ENCODE data around the gene JUNB. TPM values are rescaled to one million over a fixed set of nuclear protein-coding genes. Genes with fewer than 3 reads are reported as not detected.

The JUNB gene
- total and polyA plus RNA-seq, 2 of the 8 experiments (the other 6 are each of a cell fraction or from before 2014, with no cell fraction given), result 7.4 to 10.0 TPM

DNA sequence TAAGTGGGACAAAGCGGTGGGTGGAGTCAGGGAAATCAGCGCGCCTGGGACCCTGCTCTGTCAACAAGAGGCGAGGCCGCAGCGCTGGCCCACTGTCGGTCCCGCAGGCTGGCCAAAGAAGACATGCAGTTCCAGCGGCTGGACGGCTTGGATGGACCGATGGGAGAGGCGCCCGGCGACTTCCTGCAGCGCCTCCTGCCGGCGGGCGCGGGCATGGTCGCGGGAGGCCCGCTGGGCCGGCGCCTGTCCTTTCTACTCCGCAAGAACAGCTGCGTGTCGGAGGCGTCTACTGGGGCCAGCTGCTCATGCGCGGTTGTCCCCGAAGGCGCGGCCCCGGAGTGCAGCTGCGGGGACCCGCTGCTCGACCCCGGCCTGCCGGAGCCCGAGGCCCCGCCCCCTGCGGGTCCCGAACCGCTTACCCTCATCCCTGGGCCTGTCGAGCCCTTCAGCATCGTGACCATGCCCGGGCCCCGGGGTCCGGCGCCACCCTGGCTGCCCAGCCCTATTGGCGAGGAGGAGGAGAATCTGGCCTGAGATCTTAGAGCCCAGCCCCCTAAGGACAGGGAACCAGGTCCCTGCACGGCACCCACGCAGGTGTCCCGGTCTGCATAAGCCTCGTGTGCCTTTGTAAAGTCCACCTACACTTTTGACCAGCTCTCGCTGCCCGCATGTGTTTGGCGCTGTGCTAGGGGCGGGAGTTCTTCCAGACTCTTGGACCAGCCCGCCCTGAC lies 33.6 kb upstream of the JUNB start:
- DNase-seq (ENCODE audit: low read depth in 1 of 2, low spot score in 2 of 2), result peak; percentile 83 to 95
- Histone ChIP-seq H3K56ac (replicated peaks; ENCODE audit: insufficient read length, low read depth, low read length) (no peak overlapping the region), H2BK12ac (ENCODE audit: low read depth, low read length) (no peak overlapping the region), H2BK5ac (ENCODE audit: low read depth, low read length) (no peak overlapping the region), H3K4me3 (ENCODE audit: extremely low read depth in 1 of 4, insufficient read depth in 2 of 4, low read depth in 3 of 4, low read length in 4 of 4) (peak overlapping the region; percentile 12 to 59 (median 27); a peak in 6 of 8 replicates), H2BK15ac (ENCODE audit: low read length) (no peak overlapping the region), H3K9me3 (ENCODE audit: insufficient read depth in 2 of 2, low read depth in 1 of 2, low read length in 1 of 2) (no peaks in the 10 kb centered on the region), H3K79me2 (ENCODE audit: control insufficient read depth in 1 of 2, insufficient read depth in 2 of 2, low read length in 2 of 2) (no peaks in the 10 kb centered on the region), H2BK120ac (replicated peaks; ENCODE audit: low read depth, low read length) (no peak overlapping the region), H3K9ac (replicated peaks in 1 of 4; ENCODE audit: extremely low read depth in 1 of 4, low read depth in 3 of 4, low read length in 3 of 4) (peak overlapping the region in 2 of 4 experiments; percentile 25 to 38; a peak in 2 of 7 replicates), H3K79me1 (ENCODE audit: low read depth, low read length) (no peaks in the 10 kb centered on the region), H4K91ac (replicated peaks; ENCODE audit: insufficient read length, low read length) (no peak overlapping the region), H3K18ac (ENCODE audit: extremely low read depth, low read length) (peak overlapping the region; percentile 32; the same call in 1 of the 2 replicates), H3K23me2 (ENCODE audit: low read depth, low read length) (peaks cover 2% of the 10 kb centered on the region; the same call in 1 of the 2 replicates), H3K14ac (ENCODE audit: insufficient read length) (no peak overlapping the region), H3K36me3 (ENCODE audit: control insufficient read depth in 2 of 4, insufficient read depth in 4 of 4, low read length in 3 of 4) (peaks cover 1 to 3% (median 3%) of the 10 kb centered on the region in 4 experiments; a peak in 4 of 8 replicates), H3K4me2 (ENCODE audit: insufficient read depth in 1 of 2, low read depth in 2 of 2, low read length in 2 of 2) (peak overlapping the region; percentile 2 to 86), H2BK20ac (ENCODE audit: low read length) (no peak overlapping the region), H4K5ac (ENCODE audit: insufficient read length, low read depth, low read length) (no peak overlapping the region), H4K8ac (ENCODE audit: extremely low read depth, insufficient read depth, low read length) (peak overlapping the region; percentile 62; the same call in 1 of the 2 replicates), H2AK5ac (ENCODE audit: low read depth, low read length) (no peak overlapping the region), H3K27me3 (replicated peaks in 1 of 4; ENCODE audit: control insufficient read depth in 3 of 4, extremely low read depth in 1 of 4, insufficient read depth in 3 of 4, low read length in 3 of 4) (no peaks in the 10 kb centered on the region; a peak in 1 of 7 replicates), H2AFZ (ENCODE audit: low read length) (0 out of 2 replicates have a peak overlapping the region, but pooled peaks have one; percentile 84), H3K4me1 (replicated peaks in 1 of 4; ENCODE audit: control insufficient read depth in 3 of 4, insufficient read depth in 4 of 4, low read length in 3 of 4) (peaks cover 0 to 6% (median 2%) of the 10 kb centered on the region in 4 experiments; a peak in 3 of 7 replicates), H3K4ac (replicated peaks; ENCODE audit: insufficient read length, low read depth, low read length) (no peak overlapping the region), H3K23ac (ENCODE audit: insufficient read length) (no peak overlapping the region), H3K27ac (ENCODE audit: low read depth, low read length) (no peak overlapping the region), H4K20me1 (replicated peaks in 1 of 2; ENCODE audit: control insufficient read depth in 1 of 2, insufficient read depth in 2 of 2, low read length in 2 of 2) (no peaks in the 10 kb centered on the region)
- POLR2A ChIA-PET (ENCODE audit: partially characterized antibody), result interaction anchor here (0.6 to 6.5 kb wide), 21 partner anchors 8 to 80 kb away, joined by 3 to 50 read pairs (median 4); partner anchors contain the start of genes DHPS, GET3, PRDX2 and RTBDN
- WGBS, 2 experiments (ENCODE audit: extremely low coverage in 1 of 2, insufficient coverage in 1 of 2, insufficient read length in 1 of 2, insufficient replicate concordance in 2 of 2, low coverage in 1 of 2, low lambda C conversion rate in 2 of 2, missing lambda C conversion rate in 1 of 2), result 7% methylated on average over 60 of the region's 60 CpGs; no CpG with 5 or more reads in 1 of the 2 experiments
- CTCF ChIA-PET (ENCODE audit: partially characterized antibody), result interaction anchor here (0.8 to 17.5 kb wide), 13 partner anchors 9 to 116 kb away, joined by 3 to 288 read pairs (median 11); partner anchors contain the start of genes GET3, HOOK2, JUNB and PRDX2
- FAIRE-seq, result no peak
- TF ChIP-seq HDAC2 (IDR thresholded peaks at IDR 0.05; ENCODE audit: borderline replicate concordance in 1 of 2, low read depth in 2 of 2, low read length in 2 of 2), result peak in 1 of 2 experiments; percentile 65; a peak in 1 of 4 replicates
- no peak for TF ChIP-seq RXRA (IDR thresholded peaks at IDR 0.05; ENCODE audit: insufficient read depth, low read depth, low read length)
- no peak for TF ChIP-seq TEAD4 (IDR thresholded peaks at IDR 0.05; ENCODE audit: low read depth, low read length)
- no peak for TF ChIP-seq CBX5 (IDR thresholded peaks at IDR 0.05; ENCODE audit: low read depth, low read length)
- peak; percentile 48; the same call in 1 of the 2 replicates for TF ChIP-seq NRF1 (IDR thresholded peaks at IDR 0.05; ENCODE audit: low read depth, low read length)
- TF ChIP-seq, protein P1, sequence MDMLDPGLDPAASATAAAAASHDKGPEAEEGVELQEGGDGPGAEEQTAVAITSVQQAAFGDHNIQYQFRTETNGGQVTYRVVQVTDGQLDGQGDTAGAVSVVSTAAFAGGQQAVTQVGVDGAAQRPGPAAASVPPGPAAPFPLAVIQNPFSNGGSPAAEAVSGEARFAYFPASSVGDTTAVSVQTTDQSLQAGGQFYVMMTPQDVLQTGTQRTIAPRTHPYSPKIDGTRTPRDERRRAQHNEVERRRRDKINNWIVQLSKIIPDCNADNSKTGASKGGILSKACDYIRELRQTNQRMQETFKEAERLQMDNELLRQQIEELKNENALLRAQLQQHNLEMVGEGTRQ (IDR thresholded peaks at IDR 0.05; ENCODE audit: low read length), result peak; percentile 37; the same call in 1 of the 2 replicates
- no peak for TF ChIP-seq SRF (IDR thresholded peaks at IDR 0.05; ENCODE audit: low read depth, low read length)
- 0 out of 2 replicates have a peak, but pooled peaks have one; percentile 59 for TF ChIP-seq GABPA (IDR thresholded peaks at IDR 0.05; ENCODE audit: borderline replicate concordance, insufficient read depth, low read length)
- TF ChIP-seq CHD1 (IDR thresholded peaks at IDR 0.05; ENCODE audit: low read depth, low read length), result no peak
